CD4-positive, alpha-beta T cell treated with Interferon alpha-2 for 1 hour (primary cell): ENCODE results near the gene CUL9.

Experiments
- DNase-seq, 2 donors: peaks; one replicate each; pipeline ENCODE4 v3.0.0-alpha.2; 2020 to 2022

Gene CUL9

GRCh38 chr6:43173591-43174262 lies 8.3 kb upstream of the CUL9 start:
- peak in 1 of 2 donors; percentile 25 for DNase-seq

GRCh38 chr6:43174263-43175112 lies 7.5 kb upstream of the CUL9 start:
- DNase-seq, result peak; percentile 99

GRCh38 chr6:43175676-43176422 lies 6.1 kb upstream of the CUL9 start:
- no peak for DNase-seq

GRCh38 chr6:43176423-43176786 lies 5.6 kb upstream of the CUL9 start:
- no peak for DNase-seq

GRCh38 chr6:43178150-43178549 lies 3.8 kb upstream of the CUL9 start:
- DNase-seq, result no peak

- no peak for DNase-seq
Observed at GRCh38 chr6:43178951-43179830, 2.8 kb upstream of the CUL9 start.

- DNase-seq, result no peak
Observed at GRCh38 chr6:43180058-43180457, 1.9 kb upstream of the CUL9 start.

- DNase-seq, result no peak
Observed at GRCh38 chr6:43180985-43181384, 1.0 kb upstream of the CUL9 start.

GRCh38 chr6:43181621-43181941 lies 415 bp upstream of the CUL9 start:
- DNase-seq, result no peak

- DNase-seq, result no peak
Observed at GRCh38 chr6:43183441-43183840, 1.4 kb downstream of the CUL9 start.

GRCh38 chr6:43184268-43184985 lies 2.4 kb downstream of the CUL9 start:
- DNase-seq, result no peak

- peak in 1 of 2 donors; percentile 49 for DNase-seq
Observed at GRCh38 chr6:43185391-43185985, 3.5 kb downstream of the CUL9 start.

- DNase-seq, result no peak
Observed at GRCh38 chr6:43186019-43186418, 4.0 kb downstream of the CUL9 start.

GRCh38 chr6:43186706-43187105 lies 4.7 kb downstream of the CUL9 start:
- no peak for DNase-seq

- no peak for DNase-seq
Observed at GRCh38 chr6:43187821-43188220, 5.8 kb downstream of the CUL9 start.

- DNase-seq, result no peak
Observed at GRCh38 chr6:43188426-43188825, 6.4 kb downstream of the CUL9 start.

- DNase-seq, result no peak
Observed at GRCh38 chr6:43189776-43190304, 7.8 kb downstream of the CUL9 start.

GRCh38 chr6:43192911-43193310 lies 10.9 kb downstream of the CUL9 start:
- no peak for DNase-seq

GRCh38 chr6:43193929-43194328 lies 11.9 kb downstream of the CUL9 start:
- DNase-seq, result no peak

GRCh38 chr6:43196337-43196736 lies 14.3 kb downstream of the CUL9 start:
- DNase-seq, result no peak

GRCh38 chr6:43199912-43200311 lies 17.9 kb downstream of the CUL9 start:
- DNase-seq, result no peak
